ENCODE results near the gene EPAS1. TPM values are rescaled to one million over a fixed set of nuclear protein-coding genes. Genes with fewer than 3 reads are reported as not detected.

Gene EPAS1
- total and polyA plus RNA-seq, 2 of the 8 experiments (the other 6 are each of a cell fraction or from before 2014, with no cell fraction given): 2.0 to 4.9 TPM

DNA sequence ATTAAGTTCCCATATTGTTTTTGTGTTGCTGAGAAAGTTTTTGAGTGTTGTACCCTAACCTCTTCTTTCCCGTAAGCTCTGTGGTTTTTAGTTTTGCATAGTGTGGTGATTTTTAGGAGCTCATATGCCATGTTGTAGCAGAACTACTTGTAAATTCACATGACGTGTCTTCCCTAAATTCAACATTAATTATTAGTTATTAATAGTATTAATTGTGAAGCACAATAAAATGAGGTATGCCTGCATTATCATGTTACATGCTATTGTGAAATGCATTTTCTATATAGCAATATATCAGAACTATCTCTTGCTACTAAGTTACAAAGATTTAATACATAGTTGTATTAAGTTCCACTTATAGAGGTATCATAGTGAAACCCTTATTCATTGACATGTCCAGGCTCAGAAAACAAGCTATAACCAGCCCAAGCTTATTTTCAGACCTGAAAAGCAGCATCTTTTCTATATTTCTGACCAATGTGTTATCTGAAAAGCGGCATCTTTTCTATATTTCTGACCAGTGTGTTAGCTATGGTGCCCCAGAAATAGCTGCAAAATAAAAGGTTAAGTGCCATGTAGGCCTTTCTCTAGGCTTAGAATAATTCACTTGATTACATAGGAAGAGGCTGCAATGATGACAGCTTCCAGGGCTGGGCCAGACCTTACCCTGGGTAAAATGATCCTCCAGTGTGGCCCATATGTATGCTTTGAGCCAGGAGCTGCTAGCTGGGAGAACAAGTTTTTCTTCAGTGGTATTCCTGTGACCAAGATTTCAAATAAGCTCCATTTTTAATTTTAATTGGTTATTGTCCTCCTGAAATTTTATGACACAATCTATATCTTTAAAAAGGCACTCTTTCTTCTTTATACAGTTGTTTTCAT is 21.6 kb downstream of the EPAS1 start:
- no peak overlapping the region for H4K8ac ChIP-seq (ENCODE audit: extremely low read depth, insufficient read depth, low read length)
- no peaks in the 10 kb centered on the region for H3K79me1 ChIP-seq (ENCODE audit: low read depth, low read length)
- no peak overlapping the region for H3K23ac ChIP-seq (ENCODE audit: insufficient read length)
- no peak overlapping the region for H3K56ac ChIP-seq (replicated peaks; ENCODE audit: insufficient read length, low read depth, low read length)
- no peak overlapping the region for H3K9ac ChIP-seq (replicated peaks in 1 of 4; ENCODE audit: extremely low read depth in 1 of 4, low read depth in 3 of 4, low read length in 3 of 4)
- ChIA-PET POLR2A (ENCODE audit: partially characterized antibody) (interaction anchor here (1.7 kb wide), 1 partner anchor 11 kb away, joined by 3 read pairs; no protein-coding TSS in a partner anchor), CTCF (ENCODE audit: partially characterized antibody) (interaction anchor here (0.6 to 2.2 kb wide), 8 partner anchors 9 to 711 kb away, joined by 3 to 14 read pairs (median 4); no protein-coding TSS in a partner anchor)
- H3K23me2 ChIP-seq (ENCODE audit: low read depth, low read length): no peaks in the 10 kb centered on the region
- H3K79me2 ChIP-seq (ENCODE audit: control insufficient read depth in 1 of 2, insufficient read depth in 2 of 2, low read length in 2 of 2): no peaks in the 10 kb centered on the region
- H2AFZ ChIP-seq (ENCODE audit: low read length): no peak overlapping the region
- H3K27me3 ChIP-seq (replicated peaks in 1 of 4; ENCODE audit: control insufficient read depth in 3 of 4, extremely low read depth in 1 of 4, insufficient read depth in 3 of 4, low read length in 3 of 4): peaks cover 0 to 1% (median 0%) of the 10 kb centered on the region in 4 experiments; a peak in 1 of 7 replicates
- no peak overlapping the region for H2AK5ac ChIP-seq (ENCODE audit: low read depth, low read length)
- no peak overlapping the region for H3K4me3 ChIP-seq (ENCODE audit: extremely low read depth in 1 of 4, insufficient read depth in 2 of 4, low read depth in 3 of 4, low read length in 4 of 4)
- H2BK120ac ChIP-seq (replicated peaks; ENCODE audit: low read depth, low read length): no peak overlapping the region
- H4K5ac ChIP-seq (ENCODE audit: insufficient read length, low read depth, low read length): no peak overlapping the region
- H3K14ac ChIP-seq (ENCODE audit: insufficient read length): no peak overlapping the region
- no peak overlapping the region for H2BK5ac ChIP-seq (ENCODE audit: low read depth, low read length)
- H3K27ac ChIP-seq (ENCODE audit: low read depth, low read length): no peak overlapping the region
- H3K4me2 ChIP-seq (ENCODE audit: insufficient read depth in 1 of 2, low read depth in 2 of 2, low read length in 2 of 2): no peak overlapping the region
- peaks cover 0 to 3% (median 1%) of the 10 kb centered on the region in 4 experiments; a peak in 1 of 7 replicates for H3K4me1 ChIP-seq (replicated peaks in 1 of 4; ENCODE audit: control insufficient read depth in 3 of 4, insufficient read depth in 4 of 4, low read length in 3 of 4)
- H4K91ac ChIP-seq (replicated peaks; ENCODE audit: insufficient read length, low read length): no peak overlapping the region
- DNase-seq (ENCODE audit: low read depth in 1 of 2, low spot score in 2 of 2) (no peak), FAIRE-seq (no peak)
- no peak overlapping the region for H2BK20ac ChIP-seq (ENCODE audit: low read length)
- H3K18ac ChIP-seq (ENCODE audit: extremely low read depth, low read length): no peak overlapping the region
- 90% methylated on average over 3 of the region's 3 CpGs; no CpG with 5 or more reads in 1 of the 2 experiments for WGBS, 2 experiments (ENCODE audit: extremely low coverage in 1 of 2, insufficient coverage in 1 of 2, insufficient read length in 1 of 2, insufficient replicate concordance in 2 of 2, low coverage in 1 of 2, low lambda C conversion rate in 2 of 2, missing lambda C conversion rate in 1 of 2)
- no peaks in the 10 kb centered on the region for H3K9me3 ChIP-seq (ENCODE audit: insufficient read depth in 2 of 2, low read depth in 1 of 2, low read length in 1 of 2)
- H3K4ac ChIP-seq (replicated peaks; ENCODE audit: insufficient read length, low read depth, low read length): no peak overlapping the region
- H3K36me3 ChIP-seq (ENCODE audit: control insufficient read depth in 2 of 4, insufficient read depth in 4 of 4, low read length in 3 of 4): no peaks in the 10 kb centered on the region
- H2BK12ac ChIP-seq (ENCODE audit: low read depth, low read length): no peak overlapping the region
- H4K20me1 ChIP-seq (replicated peaks in 1 of 2; ENCODE audit: control insufficient read depth in 1 of 2, insufficient read depth in 2 of 2, low read length in 2 of 2): no peaks in the 10 kb centered on the region
- H2BK15ac ChIP-seq (ENCODE audit: low read length): no peak overlapping the region
- no peak for TF ChIP-seq CHD2 (IDR thresholded peaks at IDR 0.05; ENCODE audit: low read length)
- TF ChIP-seq, protein P1, sequence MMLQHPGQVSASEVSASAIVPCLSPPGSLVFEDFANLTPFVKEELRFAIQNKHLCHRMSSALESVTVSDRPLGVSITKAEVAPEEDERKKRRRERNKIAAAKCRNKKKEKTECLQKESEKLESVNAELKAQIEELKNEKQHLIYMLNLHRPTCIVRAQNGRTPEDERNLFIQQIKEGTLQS (IDR thresholded peaks at IDR 0.05; ENCODE audit: insufficient read depth, low read depth, low read length): no peak
- TF ChIP-seq POLR2A (IDR thresholded peaks at IDR 0.05; ENCODE audit: control extremely low read depth in 1 of 2, low read depth in 2 of 2, low read length in 2 of 2): no peak
- no peak for TF ChIP-seq EP300 (IDR thresholded peaks at IDR 0.05; ENCODE audit: borderline replicate concordance in 1 of 2, low read depth in 2 of 2, low read length in 2 of 2)
- no peak for TF ChIP-seq SIRT6 (IDR thresholded peaks at IDR 0.05; ENCODE audit: low read length)
- TF ChIP-seq RAD21 (IDR thresholded peaks at IDR 0.05 in 1 of 2, conservative IDR thresholded peaks at IDR 0.05 in 1 of 2; ENCODE audit: low read depth in 2 of 2, low read length in 2 of 2): no peak
- TF ChIP-seq KDM4A (IDR thresholded peaks at IDR 0.05; ENCODE audit: low read depth, low read length, severe bottlenecking): no peak
- TF ChIP-seq CBX8 (IDR thresholded peaks at IDR 0.05; ENCODE audit: borderline replicate concordance, low read depth, low read length): no peak
- TF ChIP-seq TAF1 (IDR thresholded peaks at IDR 0.05; ENCODE audit: low read depth, low read length): no peak
